GM21367 (cell line): ENCODE measurements around the gene FAM131C.
"Not testable (repeated sequence)": the region's sequence is repeated elsewhere in the genome, so short reads cannot be mapped to it uniquely, and the experiment has no call there.

ENCODE experiments used
- ATAC-seq: cut with Tn5 transposase; IDR thresholded peaks from one replicate; pipeline ENCODE4 v1.9.1; 2021; ENCODE audit not compliant: unreplicated experiment

Gene FAM131C

GRCh38 chr1:16077406-16078245 is 4.2 kb upstream of the FAM131C start:
- ATAC-seq: no peak

GRCh38 chr1:16076865-16077238 is 3.4 kb upstream of the FAM131C start:
- no peak for ATAC-seq

GRCh38 chr1:16076031-16076864 is 2.8 kb upstream of the FAM131C start:
- ATAC-seq: no peak

- ATAC-seq: no peak
These were observed 2.0 kb upstream of the FAM131C start for GRCh38 chr1:16075337-16076030.

- ATAC-seq: no peak
These were observed 766 bp upstream of the FAM131C start for GRCh38 chr1:16074217-16074616.

- no peak for ATAC-seq
These were observed 601 bp downstream of the FAM131C start for GRCh38 chr1:16072616-16073484.

- no peak for ATAC-seq
These were observed 1.4 kb downstream of the FAM131C start for GRCh38 chr1:16072095-16072494.

GRCh38 chr1:16071614-16072013 is 1.8 kb downstream of the FAM131C start:
- ATAC-seq: no peak

GRCh38 chr1:16070640-16071355 is 2.7 kb downstream of the FAM131C start:
- no peak for ATAC-seq

GRCh38 chr1:16068356-16069270 is 4.8 kb downstream of the FAM131C start:
- ATAC-seq: no peak

GRCh38 chr1:16067933-16068332 is 5.5 kb downstream of the FAM131C start:
- ATAC-seq: no peak

- ATAC-seq: no peak
These were observed 6.2 kb downstream of the FAM131C start for GRCh38 chr1:16067127-16067768.

GRCh38 chr1:16066245-16066644 is 7.2 kb downstream of the FAM131C start:
- no peak for ATAC-seq

- no peak for ATAC-seq
These were observed 8.2 kb downstream of the FAM131C start for GRCh38 chr1:16065269-16065576.

GRCh38 chr1:16064536-16065268 is 8.7 kb downstream of the FAM131C start:
- ATAC-seq: no peak

- ATAC-seq: no peak
These were observed 9.5 kb downstream of the FAM131C start for GRCh38 chr1:16063921-16064320.

GRCh38 chr1:16063226-16063829 is 10.1 kb downstream of the FAM131C start:
- no peak for ATAC-seq

GRCh38 chr1:16062687-16063075 is 10.8 kb downstream of the FAM131C start:
- not testable (repeated sequence) for ATAC-seq
